ENCODE results near the gene INSIG1.

INSIG1 gene

DNA sequence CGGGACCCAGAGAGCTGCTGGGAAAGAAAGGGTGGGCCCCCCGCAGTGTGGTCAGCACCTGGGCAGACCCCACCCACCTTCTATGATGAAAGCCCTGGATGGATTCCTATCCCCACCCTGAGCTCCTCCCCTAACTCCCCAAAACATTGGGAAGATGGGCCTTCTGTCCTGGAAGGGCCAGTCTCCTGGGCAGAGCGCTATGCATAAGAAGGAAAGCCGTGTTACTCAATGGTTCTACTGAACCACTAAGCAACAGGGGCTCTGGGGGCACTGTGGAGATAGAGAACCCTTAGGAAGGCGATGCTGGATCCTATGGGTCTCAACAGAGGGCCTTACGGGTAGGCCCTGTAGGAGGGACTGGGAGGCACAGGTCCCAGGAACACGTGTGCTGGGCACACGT is 30.7 kb upstream of the INSIG1 start:
- DNase-seq: no peak

DNA sequence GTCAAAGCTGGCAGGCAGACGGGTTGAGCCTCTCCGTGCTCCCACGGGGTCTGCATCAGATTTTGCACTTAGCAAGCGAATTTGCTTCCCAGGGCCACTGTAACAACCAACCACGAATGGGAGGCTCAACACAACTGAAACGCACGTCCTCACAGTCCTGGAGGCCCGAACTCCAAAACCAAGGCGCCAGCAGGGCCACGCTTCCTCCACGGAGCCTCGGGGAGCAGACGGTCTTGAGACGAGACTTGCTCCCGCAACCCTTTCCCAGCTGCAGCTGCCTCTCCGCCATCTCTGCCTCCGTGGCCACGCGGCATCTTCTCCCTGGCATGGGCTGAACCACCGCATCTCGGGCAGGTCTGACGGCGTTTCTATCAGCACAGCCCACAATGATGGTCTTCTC is 30.2 kb upstream of the INSIG1 start:
- no peak for DNase-seq

DNA sequence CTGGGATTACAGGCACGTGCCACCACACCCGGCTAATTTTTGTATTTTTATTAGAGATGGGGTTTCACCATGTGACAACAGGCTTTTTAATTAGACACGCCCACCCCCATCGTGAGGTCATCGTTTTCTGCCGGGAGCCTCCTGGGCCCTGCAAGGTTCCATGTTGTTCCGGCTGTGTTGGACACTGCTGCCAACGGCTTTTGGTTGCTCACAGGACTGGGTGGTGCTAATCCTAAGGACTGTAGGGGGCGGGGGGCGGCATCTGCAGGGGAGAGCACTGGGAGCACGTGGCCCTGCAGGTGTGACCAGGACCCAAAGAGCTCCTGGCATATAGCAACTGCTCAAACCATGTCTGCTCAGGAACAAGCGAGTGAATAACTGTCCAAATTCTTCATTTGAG is 29.5 kb upstream of the INSIG1 start:
- no peak for DNase-seq

DNA sequence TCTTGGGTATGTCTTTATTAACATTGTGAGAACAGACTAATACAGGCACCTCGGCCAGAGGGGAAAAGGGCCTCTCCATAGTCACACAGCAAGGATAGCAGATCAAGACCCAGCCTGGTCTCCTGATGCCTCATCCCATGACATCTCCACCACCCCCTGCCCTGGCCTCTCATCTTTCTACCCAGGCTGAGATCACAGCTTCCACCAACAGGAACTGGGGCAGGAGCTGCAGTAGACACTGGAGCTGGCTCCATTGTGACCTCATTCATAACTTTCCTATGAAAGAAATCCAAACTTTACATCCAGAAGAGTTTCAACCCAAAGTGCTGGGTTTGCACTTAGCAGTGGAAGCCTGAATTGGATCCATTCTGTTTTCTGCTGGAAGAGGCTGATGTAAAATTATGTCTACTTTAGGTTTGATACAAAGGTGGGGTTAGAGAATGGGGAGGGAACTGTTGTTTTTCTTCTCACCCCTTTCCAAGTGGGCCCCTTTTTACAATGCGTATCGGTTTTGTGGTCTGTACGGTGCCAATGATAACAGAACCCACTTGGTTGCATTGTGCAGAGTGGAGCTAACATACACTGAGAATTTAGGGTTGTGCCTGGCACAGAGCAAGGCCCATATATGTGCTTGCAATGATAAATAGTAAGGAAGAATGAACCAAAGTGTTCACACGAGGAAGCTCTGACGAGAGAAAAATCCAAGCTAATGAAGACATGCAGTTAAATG is 28.6 kb upstream of the INSIG1 start:
- DNase-seq: no peak

DNA sequence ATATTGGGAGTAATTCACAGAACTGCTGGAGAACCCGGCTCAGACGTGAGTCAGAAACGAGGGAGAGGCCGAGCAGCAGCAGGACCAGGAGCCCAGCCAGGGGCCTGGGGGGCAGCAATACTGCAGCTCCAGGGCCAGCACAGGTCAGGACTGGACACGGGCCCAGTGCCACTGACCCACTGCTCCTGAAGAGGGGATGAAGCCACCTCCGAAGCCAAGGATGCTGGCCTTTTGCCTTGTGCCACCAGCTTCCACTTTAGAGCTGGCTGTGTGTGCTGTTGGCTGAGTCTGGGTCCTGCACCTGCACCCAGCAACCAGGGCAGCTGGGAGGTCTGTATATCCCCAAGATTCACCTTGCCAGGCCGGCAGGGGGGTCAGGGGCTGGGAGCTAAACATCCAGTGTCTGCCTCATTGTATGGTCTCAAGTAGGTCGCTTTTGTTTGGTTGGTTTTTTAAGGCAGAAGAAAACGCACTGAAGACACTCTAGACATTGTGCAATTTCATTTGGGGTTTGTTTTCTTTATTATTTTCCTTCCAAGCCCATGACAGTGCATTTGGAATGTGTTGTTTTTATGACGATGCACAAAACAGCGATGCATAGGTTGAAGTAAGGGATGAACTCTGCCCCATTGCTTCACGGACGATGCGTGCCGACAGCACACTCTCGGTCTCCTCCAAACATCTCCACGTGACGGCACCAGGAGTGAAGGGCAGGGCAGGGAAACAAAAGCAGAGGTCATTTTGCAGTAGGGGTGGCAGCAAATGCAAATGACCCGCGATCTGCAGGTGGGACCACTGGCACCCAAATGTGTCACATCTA is 27.7 kb upstream of the INSIG1 start:
- no peak for DNase-seq

DNA sequence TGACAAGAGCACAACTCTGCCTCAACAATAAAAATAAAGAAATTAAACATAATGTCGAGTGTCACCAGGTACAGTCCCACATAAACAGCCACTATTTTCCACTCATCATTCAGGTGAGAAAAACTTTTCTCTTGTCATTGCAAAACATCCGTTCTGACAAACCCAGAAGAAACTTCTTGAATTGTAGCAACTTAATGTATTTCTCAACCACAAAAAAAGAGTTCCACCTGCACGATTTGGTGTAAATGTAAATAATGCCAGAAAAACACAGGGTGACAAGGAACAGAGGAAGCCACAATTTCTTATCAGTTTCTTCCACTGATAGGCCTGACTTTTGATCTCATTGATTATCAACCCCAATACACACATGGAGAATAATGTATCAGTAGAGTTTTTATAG is 26.8 kb upstream of the INSIG1 start:
- DNase-seq: no peak

DNA sequence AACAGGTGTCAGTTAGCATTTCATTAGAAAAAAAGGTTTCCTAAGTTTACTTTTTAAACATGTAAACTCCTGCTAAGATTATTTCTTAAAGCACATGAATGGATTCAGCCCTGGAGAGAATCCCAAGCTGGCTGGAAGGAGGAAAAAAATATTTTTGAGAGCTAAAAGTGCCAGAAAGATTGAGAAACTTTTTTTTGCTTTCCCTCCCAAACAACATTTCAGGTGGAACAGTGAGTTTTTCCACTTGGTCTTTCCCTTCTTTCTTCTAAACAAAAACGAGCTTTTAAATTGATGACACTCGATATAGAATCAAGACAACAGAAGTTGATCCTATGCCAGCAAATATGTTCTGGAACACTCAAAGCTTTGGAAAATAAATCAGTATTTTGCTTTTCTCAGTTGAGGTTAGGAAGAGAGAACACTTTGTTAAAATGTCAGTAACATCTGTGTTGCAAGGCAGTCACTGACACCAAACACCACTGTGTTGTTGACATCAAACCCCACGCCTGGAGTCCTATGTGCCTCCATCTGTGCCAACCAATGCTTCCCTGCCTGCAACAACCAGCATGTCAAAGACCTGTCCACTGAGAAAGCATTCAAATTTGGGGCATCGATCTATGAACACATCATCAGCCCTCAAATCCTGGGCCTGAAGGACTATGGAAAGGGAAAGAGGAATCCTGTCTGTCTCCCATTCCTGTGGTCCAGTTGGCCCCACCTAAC is 22.9 kb upstream of the INSIG1 start:
- DNase-seq: no peak

DNA sequence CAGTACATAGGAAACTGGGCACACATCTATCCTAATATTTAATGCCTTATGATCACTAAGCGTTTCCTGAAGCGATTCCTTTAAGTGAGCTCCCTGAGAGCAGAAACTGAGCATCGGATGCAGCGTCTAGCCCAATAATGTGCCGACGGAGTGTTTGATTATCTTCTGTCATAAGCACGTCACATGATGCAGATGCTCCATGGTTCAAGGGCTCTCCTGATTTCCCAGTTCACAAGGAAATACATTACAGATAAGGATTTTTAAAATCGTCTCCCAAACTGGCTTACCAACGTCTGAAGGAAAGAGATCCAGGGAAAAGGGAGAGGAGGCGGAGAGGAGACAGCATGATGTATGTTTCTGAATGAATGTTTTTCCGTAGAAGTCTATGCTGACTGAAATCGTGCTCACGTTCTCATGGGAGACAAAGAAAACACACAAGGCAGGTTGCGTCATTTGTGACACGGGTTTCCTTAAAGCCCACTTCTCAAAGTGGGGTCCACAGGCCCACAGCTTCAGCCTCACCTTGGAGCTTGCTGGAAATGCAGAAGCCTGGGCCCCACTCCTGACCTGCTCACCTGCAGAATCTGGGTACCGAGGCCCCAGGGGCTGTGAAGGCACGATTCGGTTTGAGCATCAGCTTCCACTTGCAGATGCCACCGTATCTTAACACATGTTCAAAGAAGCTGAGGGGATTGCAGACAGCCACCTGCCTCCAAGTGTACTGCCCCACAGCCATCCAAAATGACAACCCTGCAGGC is 21.5 kb upstream of the INSIG1 start:
- DNase-seq: no peak

DNA sequence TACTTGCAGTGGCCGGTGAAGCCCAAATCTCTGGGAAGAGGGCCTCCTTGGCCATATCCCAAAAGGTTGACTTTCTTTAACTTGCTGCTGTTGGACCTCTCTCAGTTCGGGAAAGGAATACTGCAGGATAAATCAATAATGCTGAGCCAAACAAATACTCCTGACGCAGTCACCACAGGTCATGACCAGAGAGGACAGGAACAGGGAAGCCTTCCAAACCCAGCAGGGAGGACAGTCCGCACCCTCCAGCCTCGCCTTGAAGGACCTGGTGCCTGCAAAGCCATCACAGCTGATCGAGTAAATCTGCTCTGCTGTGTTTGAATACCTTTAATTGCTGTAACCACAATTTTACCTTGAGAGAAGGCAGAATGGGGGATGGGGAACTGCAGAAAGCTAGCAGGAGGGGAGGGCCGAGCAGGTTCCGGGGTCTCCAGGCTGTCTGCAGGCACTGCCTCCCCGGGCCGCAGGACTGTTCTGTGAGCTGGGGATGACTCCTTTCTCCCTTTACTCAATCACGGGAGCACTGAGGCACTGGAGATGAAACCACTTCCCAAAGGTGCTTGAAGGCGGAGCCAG is 20.8 kb upstream of the INSIG1 start:
- no peak for DNase-seq

DNA sequence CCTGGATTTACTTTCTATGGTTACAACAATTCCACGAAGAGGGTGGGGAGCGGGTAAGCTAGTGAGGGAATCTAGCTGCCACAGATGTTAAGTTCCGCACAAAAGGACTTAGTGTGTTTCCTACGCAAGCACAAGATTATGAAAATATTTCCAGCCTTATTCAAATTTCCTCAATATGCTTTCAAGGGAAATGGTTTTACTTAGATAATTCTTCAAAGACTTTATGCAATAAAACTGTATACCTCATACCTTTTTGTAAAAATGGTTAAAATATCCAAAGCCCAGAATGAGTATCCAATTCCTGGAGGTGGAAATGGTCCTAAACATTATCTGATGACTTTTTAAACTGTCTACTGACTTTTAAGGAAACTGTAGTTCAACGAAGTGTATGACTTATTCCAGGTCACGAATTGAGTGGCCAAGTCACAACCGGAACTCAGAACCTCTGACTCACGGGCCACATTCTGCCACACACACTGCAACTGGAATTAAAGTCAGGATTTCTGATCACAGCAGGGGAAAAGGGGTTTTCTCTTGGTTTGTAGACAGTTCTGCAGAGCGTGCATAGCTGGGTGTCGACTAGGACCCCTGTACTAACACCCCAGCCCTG is 20.2 kb upstream of the INSIG1 start:
- DNase-seq: no peak

DNA sequence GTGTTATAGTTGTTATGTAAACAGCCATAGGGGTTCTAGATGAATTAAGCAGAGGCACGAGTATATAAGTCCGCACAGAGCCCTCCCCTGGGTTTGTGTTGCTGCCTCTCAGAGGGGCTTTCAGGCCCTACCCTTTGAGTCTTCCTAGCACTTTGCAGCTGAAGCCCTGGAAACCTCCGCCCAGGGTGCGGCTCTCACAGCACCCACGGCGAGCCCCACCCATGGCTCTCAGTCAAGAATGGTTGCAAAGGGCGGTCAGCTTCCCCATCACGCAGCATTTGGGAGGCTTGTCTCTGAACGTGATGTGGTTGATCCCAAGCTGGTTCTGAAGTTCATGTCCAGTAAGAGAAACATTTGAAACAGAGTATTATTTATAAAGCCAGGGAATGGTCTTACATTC is 18.8 kb upstream of the INSIG1 start:
- no peak for DNase-seq

DNA sequence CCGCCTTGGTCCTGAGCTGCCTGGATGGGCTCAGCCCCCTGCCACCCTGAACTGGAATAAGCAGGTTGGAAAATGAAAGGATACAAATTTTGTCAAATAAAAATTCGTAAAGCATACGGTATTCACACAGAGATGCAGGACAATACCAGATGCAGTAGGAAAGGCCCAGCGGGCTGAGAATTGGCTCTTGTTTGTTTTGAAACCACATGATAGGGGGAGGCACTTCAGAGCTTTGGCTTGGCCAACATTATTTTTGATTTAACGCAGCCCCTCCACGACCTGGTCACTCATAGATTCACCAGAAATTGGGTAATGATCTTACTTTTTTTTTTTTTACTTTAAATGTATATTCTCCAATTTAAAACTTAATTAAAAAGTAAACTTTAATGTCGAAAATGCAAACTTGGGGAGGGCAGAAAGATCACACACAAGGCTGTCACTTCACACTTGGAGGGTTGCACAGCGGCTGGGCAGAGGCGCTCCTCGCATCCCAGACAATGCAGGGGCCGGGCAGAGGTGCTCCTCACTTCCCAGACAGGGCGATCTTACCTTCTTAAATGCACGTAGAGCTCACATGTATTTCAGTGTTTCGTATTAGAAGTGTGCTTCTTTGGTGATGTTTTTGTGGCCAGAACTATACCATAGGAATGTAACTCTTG is 17.8 kb upstream of the INSIG1 start:
- DNase-seq: no peak

DNA sequence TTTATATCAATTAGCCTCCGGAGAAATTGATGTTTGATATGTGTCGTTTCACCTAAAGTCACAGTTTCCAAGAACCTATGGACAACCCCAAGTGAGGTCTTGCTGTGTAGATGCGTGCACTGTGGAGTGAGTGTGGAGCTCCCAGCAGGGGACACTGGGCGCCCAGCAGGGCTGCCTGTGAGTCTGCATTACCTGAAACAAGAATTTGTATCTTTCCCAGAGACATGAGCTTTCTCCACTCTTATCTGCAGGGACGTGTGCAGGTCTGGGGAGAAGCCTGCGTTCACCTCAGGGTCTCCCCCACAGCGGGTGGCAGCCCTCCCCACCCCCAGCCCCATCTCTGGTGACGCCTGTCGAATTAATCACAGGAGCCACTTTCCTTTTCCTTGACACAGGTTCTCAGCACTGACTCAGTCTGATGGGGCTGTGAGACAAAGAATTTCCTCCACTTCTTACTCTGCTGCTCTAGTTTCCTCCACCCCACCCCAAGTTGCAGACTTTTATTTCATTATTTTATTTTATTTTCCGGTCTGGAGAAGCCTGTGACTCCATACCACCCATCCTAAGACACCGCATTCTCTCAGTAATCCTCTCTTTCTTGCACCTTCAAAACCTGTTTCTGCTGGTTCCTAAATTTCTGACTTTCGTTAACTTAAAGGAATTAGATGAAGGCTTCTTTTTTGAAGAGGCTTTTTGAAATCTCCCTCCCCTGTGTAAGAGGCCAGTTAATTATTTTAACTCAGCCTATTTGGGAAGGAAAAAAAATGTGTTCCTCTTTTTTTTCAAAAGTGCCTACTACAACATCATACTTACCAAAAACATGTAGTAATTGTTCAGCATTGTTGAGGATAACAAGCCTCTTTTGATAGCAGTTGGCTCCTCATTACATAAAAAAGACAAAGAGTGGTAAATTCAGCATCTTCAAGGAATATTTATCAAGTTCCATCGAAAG is 17.0 kb upstream of the INSIG1 start:
- DNase-seq: no peak

DNA sequence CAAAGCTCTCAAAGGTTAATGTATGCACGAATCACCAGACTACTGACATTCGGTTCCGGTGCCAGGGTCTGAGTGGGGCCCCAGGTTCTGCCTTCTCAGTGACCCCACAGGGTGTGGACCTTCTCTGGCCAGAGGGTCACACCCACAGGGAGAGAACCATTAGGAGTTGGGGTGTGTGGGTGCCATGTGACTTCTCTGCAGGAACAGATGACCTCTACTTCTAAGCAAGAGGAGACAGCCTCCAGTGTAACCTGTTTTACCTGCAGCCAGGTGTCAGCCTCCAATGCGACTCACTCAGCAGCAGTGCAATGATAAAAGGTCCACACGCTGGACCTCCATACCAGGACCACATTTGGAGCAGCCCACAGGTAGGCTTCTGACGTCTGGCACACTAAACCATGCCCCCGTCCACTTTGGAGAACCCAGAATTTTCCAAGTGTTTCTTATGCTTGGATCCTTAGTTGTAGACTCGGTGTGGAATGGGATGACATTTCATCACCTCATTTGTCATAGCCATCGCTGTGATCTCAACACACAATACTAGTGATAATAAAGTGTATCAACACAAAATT is 16.2 kb upstream of the INSIG1 start:
- DNase-seq: no peak

DNA sequence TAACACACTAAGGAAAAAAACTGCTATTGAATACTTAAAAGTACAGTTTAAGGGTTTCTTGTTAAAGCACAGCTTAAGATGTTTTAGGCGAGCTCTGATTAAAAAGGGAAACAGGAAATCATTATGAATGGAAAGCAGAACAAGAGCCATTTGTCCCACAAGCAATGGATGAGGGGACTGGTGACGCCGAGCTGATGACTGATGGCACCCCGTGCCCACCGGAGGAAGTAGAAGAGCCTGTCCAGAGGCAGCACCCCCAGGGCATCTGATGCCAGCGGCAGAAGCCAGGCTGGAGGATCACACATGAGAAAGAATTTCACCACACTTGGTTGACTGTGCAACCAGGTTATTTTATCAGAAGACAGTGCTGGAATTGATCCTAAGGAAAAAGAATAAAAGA is 15.0 kb upstream of the INSIG1 start:
- no peak for DNase-seq

DNA sequence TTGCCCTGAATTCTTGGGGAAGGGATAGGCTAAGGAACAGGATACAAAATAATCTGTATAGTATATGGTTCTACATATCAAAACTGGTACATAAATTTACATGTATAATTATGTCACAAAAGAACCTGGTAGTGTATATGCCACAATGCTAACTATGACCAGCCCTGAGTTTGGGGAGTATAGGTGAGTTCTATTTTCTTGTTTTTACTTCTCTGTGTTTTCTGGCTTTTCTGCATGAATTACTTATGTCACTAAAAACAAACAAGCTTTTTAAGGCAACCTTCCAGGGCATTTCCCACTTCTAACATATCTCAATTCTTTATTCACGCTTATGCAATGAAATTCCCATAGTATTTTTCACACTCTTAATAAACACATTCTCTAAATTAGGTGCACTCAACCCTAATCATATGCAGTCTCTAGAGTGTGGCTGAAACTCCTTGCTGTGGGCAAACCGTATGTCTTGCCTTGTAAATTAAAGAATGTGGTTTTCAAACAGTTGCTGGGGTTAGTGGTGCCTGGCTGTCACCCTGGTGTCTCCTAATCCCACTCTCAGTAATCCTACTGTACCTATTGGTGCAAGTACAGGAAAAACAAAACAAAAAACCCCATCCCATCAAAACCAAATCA is 14.0 kb upstream of the INSIG1 start:
- DNase-seq: no peak

DNA sequence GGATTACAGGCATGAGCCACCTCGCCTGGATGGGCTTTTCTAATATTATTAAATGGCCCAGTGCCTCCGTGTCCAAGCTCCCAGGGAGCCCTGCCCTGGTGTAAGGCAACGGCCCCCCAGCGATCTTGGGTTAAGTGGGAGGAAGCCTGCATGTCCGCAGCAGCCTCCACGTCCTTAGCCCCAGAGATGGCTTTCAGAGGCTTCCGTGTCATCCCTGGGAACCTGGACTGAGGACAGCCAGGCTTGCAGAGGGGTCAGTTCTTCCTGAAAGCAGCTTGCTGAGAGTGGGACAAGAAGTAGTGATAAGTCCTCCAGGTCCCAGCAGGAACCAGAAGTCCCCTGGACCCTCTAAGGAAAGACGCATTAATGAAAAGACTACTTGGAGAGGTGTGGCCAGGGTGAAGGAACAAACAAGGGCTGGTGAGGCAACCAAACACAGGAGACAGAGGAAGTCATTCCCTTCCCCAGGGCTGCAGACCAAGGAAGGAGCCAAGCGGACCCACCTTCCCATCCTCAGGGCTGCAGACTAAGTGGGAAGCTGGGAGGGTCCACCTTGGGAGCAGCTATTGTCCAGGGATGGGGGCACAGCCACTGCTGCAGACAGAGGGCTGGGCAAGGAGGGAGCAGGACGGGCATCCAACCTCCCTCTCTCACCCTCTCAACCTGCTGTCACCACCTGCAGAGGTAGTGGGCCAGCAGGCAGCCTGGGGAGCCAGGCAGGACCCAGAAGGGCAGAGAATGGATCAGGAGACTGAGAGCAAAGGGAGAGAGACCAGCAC is 13.0 kb upstream of the INSIG1 start:
- no peak for DNase-seq

DNA sequence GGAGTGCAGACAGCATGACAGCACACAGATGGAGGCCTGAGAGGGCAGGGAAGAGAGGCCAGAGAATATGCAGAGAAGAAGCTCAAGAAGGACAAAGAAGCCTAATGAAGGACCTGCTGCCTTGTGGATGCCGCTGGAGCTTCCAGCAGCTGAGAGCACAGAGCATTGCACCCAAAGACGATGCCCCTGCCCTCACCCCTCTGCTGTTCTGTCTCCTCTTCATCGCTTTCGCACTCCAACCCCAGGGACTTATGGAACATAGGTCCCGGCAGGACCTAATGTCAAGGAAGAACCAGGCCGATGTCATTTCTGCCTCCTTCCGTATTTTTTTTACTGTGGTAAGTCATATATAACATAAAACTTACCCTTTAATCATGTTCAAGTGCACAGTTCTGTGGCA is 12.3 kb upstream of the INSIG1 start:
- DNase-seq: no peak

DNA sequence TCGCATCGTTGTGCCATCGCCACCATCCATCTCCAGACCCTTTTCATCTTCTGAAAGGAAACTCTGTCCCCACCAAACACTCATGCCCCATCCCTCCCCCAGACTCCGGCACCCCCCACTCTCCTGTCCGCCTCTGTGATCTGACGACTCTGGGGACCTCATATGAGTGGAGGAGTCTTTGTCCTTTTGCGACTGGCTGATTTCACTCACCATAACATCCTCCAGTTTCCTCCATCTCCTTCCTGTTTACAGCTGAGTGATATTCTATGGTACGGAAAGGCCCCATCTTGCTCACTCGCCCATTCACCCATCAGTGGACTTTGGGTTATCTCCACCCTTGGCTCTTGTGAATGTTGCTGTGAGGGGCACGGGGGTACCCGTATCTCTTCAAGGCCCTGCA is 11.8 kb upstream of the INSIG1 start:
- DNase-seq: no peak

Data from activated CD4-positive, alpha-beta T cell treated with anti-CD3 and anti-CD28 coated beads, Interleukin-2, amount 50 U/mL, for 1 hour (primary cell).